Activated T-cell treated with anti-CD3 and anti-CD28 coated beads for 24 hours (primary cell): ENCODE results near the gene CITED2.

Experiments used
- DNase-seq: peaks from one replicate; pipeline ENCODE4 v3.0.0-alpha.2; 2020; ENCODE audit warnings: low read depth

The CITED2 gene

DNA sequence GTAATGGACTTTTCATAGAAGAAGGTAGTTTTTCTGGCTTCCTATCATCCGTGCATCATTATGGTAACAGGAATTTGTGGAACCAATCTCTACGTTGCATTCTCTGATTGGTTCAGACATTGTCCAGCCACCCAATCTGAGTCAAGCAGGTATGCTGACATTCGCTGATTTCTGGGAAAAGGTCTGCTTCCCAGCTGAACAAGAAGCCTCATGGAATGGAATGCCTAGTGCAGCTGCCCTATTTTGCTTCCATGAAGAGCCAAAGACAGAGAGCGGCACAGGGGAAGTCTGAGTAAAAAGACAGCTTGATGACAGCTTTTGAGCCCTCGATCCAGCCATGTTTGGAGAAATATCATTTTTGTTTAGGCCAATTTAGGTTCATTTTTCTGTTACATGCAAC, 44.1 kb downstream of the CITED2 start:
- no peak for DNase-seq

DNA sequence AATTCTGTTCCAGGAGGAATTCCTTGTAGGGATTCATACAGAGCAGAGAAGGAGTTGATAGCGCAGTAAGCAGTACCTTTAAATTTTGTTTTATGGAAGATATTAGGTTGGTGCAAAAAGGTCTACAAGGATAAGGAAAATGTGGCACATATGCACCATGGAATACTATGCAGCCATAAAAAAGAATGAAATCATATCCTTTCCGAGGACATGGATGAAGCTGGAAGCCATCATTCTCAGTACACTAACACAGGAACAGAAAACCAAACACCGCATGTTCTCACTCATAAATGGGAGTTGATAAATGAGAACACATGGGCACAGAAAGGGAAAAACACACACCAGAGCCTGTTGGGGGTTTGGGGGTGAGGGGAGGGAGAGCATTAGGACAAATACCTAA, 45.2 kb downstream of the CITED2 start:
- no peak for DNase-seq

DNA sequence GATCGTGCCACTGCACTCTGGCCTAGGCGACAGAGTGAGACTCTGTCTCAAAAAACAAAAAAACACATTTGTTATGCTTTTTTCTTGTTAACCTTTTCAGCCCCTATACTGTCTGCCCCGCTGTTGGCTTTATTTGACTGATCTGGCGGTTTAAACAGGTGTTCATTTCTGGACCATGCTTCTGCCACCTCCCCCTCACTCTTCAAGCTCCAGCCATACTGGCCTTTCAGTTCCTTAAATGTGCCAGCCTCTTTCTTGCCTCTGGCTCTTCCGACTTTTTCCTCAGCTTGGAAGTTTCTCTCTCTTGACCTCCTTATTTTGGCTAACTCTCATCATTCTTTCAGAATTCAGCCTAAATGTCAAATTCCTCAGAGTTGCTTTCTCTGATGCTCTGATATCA, 47.4 kb downstream of the CITED2 start:
- no peak for DNase-seq

DNA sequence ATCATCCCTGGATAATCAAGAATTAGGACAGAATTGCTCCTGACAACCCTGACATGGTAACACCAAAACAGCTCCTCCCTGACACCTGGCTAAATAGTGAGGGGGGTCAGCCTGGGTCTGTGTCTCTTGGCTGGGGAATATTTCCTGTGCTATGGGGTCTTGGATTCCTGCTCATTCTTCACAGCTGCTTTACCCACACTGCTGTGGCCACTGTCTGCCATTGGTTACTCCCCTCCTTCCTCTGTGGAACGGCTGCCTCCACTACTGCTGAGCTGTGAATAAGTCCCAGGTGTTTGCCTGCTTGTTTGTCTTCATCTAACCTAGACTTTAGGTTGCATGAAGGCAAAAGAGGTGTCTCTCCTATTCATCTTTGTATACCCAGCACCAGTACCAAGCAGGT, 48.8 kb downstream of the CITED2 start:
- DNase-seq, result no peak

DNA sequence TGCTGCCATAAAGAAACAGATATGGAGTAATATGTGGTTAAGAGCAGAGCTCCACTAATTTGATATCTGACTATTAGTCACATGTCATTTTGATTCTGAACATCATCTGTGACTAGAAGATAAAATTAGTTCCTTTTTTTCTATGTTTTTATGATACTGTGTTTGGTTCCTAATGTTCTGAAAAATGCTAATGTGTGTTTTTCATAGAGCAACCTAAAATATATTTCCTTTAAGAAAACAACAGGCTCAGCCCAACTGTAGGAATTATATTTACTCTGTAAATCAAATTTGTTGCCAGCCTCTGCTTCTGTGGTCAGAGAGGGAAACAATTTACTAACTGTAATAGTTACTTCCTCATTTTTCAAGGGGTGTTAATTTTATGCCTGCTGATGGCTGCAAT, 49.3 kb downstream of the CITED2 start:
- no peak for DNase-seq

DNA sequence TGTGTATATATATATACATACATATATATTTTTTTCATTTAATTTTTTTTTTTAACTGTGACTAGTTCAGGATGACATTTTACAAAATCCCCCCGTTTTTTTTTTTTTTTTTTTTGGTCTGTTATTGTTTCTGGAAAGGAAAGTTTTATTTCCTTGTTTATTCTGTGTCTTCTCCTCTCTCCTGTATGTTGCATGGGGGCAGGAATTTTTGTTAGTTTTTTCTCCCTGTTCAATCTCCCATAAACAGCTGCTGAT, 50.2 kb downstream of the CITED2 start:
- DNase-seq, result no peak

DNA sequence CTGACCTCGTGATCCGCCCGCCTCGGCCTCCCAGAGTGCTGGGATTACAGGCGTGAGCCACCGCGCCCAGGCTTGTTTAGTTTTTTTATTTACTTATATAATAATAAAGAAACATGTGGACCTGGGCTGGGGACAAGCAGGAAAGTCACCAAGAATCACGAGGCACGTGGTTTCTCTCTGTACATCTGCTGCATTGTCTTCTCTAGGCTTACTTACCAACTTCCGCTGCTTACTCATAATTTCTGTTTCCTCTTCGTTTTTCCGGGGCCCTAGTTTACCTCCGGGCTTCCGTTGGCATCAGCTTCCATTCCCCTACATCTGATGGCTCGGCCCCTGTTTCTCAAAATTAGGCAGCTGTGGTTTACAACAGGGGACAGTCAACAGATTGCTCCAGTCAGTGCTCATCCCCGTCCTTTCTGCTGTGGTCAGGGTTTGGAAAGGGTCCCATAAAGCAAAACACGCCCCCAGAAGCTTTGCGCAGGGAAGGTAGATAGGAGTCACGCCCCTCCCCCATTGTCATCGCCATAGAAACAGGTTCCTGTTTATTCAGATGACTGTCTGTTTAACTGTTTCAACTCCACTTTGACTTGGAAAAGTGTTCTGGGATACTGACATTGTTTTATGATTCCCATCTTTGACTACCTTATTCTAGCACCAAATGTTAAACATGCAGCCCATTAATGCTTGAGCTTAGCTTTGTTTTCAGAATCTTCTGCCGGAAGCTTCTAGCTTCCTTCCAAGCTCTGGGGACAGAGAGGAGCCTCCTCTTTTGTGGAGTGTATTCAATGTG, 50.7 kb downstream of the CITED2 start:
- DNase-seq, result peak; percentile 70
